Stimulated activated memory B cell treated with anti-CD40 and anti-IgM and Interleukin-4, amounts not matched to agents 10 μg/mL and 1 μg/mL and 100 μg/mL, for 72 hours (primary cell): Measurements from ENCODE around the gene CENPU.

Source experiments
- ATAC-seq: fragments of 150-1000 bp; cut with Tn5 transposase; 2 replicates; pipeline ENCODE4 v1.10.0; 2021
- H3K27ac Mint-ChIP-seq: one replicate; pipeline ENCODE4 v1.8.0; 2022; ENCODE audit warnings: mild to moderate bottlenecking, mixed read lengths
- H3K27me3 Mint-ChIP-seq: one replicate; pipeline ENCODE4 v1.8.0; 2022; ENCODE audit warnings: mixed read lengths
- H3K36me3 Mint-ChIP-seq: one replicate; pipeline ENCODE4 v1.8.0; 2022; ENCODE audit warnings: mixed read lengths
- H3K4me1 Mint-ChIP-seq: one replicate; pipeline ENCODE4 v1.8.0; 2022; ENCODE audit warnings: mixed read lengths
- H3K4me3 Mint-ChIP-seq: one replicate; pipeline ENCODE4 v1.8.0; 2022; ENCODE audit warnings: mild to moderate bottlenecking, moderate library complexity, mixed read lengths
- H3K9me3 Mint-ChIP-seq: one replicate; pipeline ENCODE4 v1.8.0; 2022; ENCODE audit warnings: mixed read lengths

Gene CENPU

DNA sequence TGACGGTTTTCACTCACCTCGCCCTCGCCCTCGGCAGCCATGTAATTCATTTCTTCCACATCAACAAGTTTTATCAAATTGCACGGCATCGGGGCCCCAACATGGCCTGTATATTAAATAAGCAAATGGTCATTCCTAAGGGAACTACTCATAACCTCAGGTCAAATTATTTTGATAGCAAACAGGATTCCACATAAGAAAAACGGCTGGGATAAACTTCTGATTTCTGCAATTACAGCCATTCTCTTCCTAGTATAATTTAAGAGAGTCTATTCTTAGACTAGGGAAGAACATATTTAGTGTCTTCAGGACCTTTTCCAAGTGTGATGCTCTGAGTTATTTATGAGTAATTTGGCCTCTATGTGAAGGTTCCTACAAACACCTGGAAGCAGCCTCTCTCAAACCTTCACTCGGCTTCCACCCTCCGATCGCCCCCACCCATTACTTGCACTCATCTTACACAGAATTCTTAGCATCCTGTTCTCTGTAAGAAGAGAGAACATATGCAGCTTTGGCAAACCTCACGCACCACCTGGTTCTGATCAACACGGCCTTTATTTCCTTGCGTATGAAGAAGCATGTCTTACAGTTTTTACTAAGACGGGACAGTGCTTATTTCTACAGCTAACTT is 29.4 kb upstream of the CENPU start:
- Mint-ChIP-seq H3K4me3 (no peak overlapping the region), H3K27ac (no peak overlapping the region), H3K27me3 (no peaks in the 10 kb centered on the region), H3K9me3 (no peaks in the 10 kb centered on the region), H3K4me1 (peaks cover 6% of the 10 kb centered on the region), H3K36me3 (peaks cover 83% of the 10 kb centered on the region)
- ATAC-seq = no peak

DNA sequence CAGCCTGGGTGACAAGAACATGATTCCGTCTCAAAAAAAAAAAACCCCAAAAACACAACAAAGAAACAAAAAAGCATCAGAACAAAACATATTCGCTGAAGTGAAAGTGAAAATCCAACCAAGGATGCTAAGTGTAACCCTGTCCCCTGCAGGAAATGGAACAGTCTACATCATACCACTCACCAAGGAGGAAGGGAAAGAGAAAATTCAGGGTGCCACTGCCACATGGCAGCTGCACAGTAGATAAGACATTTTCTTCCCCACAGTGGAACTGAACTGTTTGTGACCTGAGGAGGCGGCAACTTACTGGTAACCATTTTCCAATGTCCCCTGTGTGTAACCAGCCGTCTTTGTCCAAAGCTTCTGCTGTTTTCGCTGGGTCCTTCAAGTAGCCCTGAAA is 28.2 kb upstream of the CENPU start:
- Mint-ChIP-seq H3K27ac (peak overlapping the region; percentile 53), H3K27me3 (no peaks in the 10 kb centered on the region), H3K9me3 (no peaks in the 10 kb centered on the region), H3K4me3 (no peak overlapping the region), H3K4me1 (peaks cover 6% of the 10 kb centered on the region), H3K36me3 (peaks cover 79% of the 10 kb centered on the region)
- ATAC-seq = peak; percentile 82

DNA sequence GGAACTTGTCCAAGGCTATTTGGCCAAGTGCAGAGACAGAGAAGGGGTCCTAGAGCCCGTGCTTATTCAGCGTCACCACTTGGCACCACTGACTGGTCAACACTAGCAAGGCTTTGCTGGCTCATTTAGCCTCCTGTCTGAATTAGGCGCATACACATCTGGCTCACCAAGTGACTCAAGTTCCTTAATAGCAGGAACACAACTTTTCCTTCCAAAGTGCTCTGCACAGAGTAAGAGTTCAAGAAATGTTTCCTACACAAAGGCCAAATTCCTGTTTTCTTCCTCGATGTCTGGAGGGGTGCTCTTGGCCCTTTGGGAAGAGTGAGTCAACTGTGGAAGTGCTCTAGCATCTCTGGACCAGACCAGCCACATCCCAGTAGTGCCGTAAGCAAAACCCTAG is 26.8 kb upstream of the CENPU start:
- Mint-ChIP-seq H3K9me3 (no peaks in the 10 kb centered on the region), H3K27me3 (no peaks in the 10 kb centered on the region), H3K36me3 (peaks cover 76% of the 10 kb centered on the region), H3K4me1 (peaks cover 6% of the 10 kb centered on the region), H3K4me3 (no peak overlapping the region), H3K27ac (no peak overlapping the region)
- ATAC-seq = no peak

DNA sequence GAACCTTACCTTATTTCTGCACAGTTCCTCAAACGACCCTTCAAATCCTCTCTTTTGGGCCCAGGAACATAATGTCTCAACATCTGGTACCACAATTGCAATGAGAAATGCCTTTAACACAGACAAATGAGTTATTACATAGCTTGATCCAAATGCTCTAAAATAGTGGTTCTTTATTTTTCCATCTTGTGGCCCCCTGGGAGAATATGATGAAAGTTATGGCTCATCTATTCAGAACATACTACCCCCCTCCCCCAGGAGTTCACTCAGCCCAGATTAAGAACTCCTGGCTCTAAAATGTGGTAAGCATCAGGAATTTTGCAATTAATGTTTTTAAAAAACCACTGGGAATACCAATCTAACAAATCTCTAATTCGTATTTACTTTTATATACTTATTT is 23.9 kb upstream of the CENPU start:
- peaks cover 79% of the 10 kb centered on the region for H3K36me3 Mint-ChIP-seq
- peaks cover 6% of the 10 kb centered on the region for H3K4me1 Mint-ChIP-seq
- H3K9me3 Mint-ChIP-seq = no peaks in the 10 kb centered on the region
- no peak overlapping the region for H3K27ac Mint-ChIP-seq
- H3K27me3 Mint-ChIP-seq = no peaks in the 10 kb centered on the region
- ATAC-seq = no peak
- H3K4me3 Mint-ChIP-seq = no peak overlapping the region

DNA sequence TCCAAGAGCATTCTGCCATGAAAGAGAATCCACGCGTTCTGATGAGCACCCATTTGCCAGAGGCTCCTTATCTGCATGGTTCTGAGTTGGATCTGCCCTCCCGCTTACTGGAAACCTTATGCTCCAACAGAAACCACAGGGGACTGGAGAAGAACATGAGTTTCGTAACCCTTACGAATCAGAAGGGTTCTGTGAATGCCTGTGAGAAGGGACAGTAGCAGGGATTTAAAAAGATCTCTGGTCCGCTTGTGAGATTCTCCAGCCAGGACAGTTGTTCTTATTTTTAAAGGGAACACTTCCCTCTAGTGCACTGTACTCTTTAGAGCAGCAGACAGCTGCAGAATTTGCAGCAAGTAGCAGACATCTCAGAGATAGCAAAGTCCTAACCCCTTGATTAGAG is 22.5 kb upstream of the CENPU start:
- no peak overlapping the region for H3K4me3 Mint-ChIP-seq
- H3K9me3 Mint-ChIP-seq = no peaks in the 10 kb centered on the region

DNA sequence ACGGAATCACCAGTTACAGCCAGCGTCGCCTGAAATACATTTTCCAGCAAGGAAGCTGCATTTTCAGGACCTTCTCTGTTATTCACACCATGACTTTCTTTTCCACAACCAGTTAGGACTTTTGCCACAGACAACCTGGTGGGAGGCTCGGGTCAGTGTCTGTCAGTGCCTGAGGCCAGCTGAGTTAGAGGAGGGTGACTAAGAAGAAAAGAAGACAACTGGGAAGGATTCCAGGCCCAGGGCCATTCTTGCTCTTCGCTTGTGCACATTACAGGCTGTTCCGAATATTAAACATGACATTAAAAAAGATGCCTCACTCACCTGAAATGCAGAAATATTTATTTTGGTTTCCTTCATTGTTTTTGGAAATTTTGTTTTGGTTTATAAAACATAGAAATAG is 21.4 kb upstream of the CENPU start:
- no peak overlapping the region for H3K4me3 Mint-ChIP-seq
- H3K4me1 Mint-ChIP-seq = peaks cover 1% of the 10 kb centered on the region
- no peak overlapping the region for H3K27ac Mint-ChIP-seq
- no peak for ATAC-seq
- H3K27me3 Mint-ChIP-seq = no peaks in the 10 kb centered on the region
- H3K36me3 Mint-ChIP-seq = peaks cover 61% of the 10 kb centered on the region
- no peaks in the 10 kb centered on the region for H3K9me3 Mint-ChIP-seq

More for the DNA sequence above, 22.5 kb upstream of the CENPU start:
- H3K4me1 Mint-ChIP-seq = no peaks in the 10 kb centered on the region
- H3K36me3 Mint-ChIP-seq = peaks cover 70% of the 10 kb centered on the region
- no peak for ATAC-seq
- H3K27ac Mint-ChIP-seq = no peak overlapping the region
- H3K27me3 Mint-ChIP-seq = no peaks in the 10 kb centered on the region

DNA sequence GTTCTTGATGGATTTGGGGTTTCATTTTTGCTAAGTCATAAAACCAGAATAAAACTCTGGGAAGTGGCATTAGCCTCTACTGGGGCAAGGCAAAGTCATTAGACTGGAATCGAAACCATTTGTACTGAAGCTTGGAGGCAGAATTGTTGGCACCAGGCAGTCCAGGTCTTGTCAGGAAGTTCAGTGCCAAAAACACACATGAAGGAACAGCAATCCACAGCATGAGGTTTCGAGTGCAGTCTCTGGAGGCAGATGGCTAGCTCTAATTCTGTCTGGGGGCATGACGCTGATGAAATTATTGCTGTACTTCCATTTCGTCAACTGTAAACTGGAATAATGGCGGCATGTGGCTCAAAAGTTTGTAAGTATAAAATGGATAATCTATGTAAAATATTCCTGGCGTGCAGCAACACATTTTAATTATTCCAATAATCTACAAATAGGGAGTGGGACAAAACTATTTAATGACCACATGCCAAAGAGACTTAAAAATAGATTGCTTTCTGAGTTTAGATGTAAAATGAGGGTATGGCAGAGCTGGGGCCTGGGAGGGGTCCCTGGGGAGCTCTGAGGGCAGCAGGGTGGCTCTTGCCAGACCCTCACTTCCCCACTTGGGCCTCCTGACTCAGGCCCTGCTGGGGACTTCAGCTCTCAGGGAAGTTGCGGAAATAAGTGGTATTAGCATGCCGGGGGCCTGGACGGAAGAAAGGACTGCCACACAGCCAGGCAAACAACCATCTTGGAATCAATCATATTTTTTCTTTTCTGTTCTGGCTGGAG is 18.8 kb upstream of the CENPU start:
- H3K4me1 Mint-ChIP-seq = peaks cover 16% of the 10 kb centered on the region
- no peaks in the 10 kb centered on the region for H3K9me3 Mint-ChIP-seq
- H3K4me3 Mint-ChIP-seq = no peak overlapping the region
- no peaks in the 10 kb centered on the region for H3K27me3 Mint-ChIP-seq
- ATAC-seq = no peak
- H3K36me3 Mint-ChIP-seq = peaks cover 45% of the 10 kb centered on the region
- H3K27ac Mint-ChIP-seq = no peak overlapping the region

DNA sequence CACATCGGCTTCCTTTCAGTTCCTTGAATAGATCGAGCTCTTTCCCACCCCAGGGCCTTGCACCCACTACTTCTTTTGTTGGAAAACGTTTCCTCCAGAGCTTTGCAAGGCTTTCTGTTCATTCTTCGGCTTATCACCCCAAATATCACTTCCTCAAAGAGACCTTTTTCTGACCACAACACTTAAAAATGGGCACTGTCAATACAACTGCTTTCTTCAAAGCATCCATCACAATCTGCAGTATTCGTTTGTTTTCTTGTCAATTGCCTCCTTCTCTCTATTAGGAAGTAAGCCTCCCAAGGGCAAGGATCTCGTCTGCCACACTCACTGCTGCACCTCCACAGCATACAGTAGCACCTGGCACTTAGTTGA is 17.7 kb upstream of the CENPU start:
- no peak for ATAC-seq
- no peaks in the 10 kb centered on the region for H3K9me3 Mint-ChIP-seq
- peaks cover 34% of the 10 kb centered on the region for H3K36me3 Mint-ChIP-seq
- H3K4me1 Mint-ChIP-seq = peaks cover 17% of the 10 kb centered on the region
- H3K27ac Mint-ChIP-seq = no peak overlapping the region
- H3K4me3 Mint-ChIP-seq = no peak overlapping the region
- H3K27me3 Mint-ChIP-seq = no peaks in the 10 kb centered on the region

DNA sequence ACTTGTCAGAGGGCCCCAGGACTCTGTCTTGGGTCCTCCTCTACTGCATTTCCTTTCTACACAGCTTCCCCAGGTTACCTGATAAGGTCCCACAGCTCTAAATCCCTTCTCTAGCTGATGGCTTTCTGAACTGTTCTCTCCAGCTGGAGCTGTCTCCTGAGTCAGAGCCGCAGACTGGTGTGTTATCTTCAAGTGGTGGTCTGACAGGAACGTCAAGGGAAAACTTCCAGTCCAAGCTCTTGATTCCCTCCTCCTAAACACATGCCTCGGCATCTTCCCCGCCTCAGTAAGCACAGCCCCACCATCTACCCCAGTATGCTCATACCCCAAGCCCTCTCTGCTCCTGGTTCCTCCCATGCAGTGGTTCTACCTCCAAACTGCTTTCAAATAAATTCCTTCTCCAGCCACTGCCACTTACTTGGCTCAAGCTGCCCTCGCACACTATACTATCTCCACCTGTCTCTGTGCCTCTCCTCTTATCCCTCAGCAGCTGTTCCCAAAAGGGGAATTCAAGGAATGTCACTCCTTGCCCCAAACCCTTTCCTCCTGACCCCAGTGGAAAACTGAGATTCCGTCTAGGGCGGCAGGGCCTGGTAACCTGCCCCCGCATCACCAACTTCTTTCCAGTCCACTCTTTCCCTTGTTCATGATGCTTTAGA is 17.2 kb upstream of the CENPU start:
- H3K27me3 Mint-ChIP-seq = no peaks in the 10 kb centered on the region
- ATAC-seq = no peak
- peaks cover 22% of the 10 kb centered on the region for H3K4me1 Mint-ChIP-seq
- no peak overlapping the region for H3K4me3 Mint-ChIP-seq
- H3K36me3 Mint-ChIP-seq = peaks cover 29% of the 10 kb centered on the region
- no peaks in the 10 kb centered on the region for H3K9me3 Mint-ChIP-seq
- peak overlapping the region; percentile 1 for H3K27ac Mint-ChIP-seq

DNA sequence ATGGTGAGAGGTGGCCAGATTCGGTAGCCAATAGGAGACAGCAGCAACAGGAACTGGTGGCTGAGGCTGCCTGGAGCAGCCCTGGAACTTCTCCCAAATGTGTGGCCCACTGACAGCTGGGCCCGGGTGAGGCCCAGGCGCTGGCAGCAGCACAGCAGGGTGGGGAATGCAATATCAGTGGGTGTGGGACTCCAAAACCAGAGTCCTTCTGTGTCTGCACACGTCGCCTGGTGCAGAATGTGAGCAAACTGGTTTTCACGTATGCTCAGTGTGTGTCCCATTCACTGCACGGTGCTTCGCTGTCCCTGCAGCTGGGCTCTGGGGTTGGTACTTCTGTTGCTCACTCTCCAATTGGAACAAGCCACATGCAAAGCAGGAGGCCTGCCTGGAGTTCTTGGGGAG is 14.4 kb upstream of the CENPU start:
- H3K36me3 Mint-ChIP-seq = peaks cover 6% of the 10 kb centered on the region
- ATAC-seq = no peak
- H3K4me1 Mint-ChIP-seq = peaks cover 25% of the 10 kb centered on the region
- H3K4me3 Mint-ChIP-seq = no peak overlapping the region
- H3K27ac Mint-ChIP-seq = no peak overlapping the region
- no peaks in the 10 kb centered on the region for H3K9me3 Mint-ChIP-seq
- no peaks in the 10 kb centered on the region for H3K27me3 Mint-ChIP-seq

DNA sequence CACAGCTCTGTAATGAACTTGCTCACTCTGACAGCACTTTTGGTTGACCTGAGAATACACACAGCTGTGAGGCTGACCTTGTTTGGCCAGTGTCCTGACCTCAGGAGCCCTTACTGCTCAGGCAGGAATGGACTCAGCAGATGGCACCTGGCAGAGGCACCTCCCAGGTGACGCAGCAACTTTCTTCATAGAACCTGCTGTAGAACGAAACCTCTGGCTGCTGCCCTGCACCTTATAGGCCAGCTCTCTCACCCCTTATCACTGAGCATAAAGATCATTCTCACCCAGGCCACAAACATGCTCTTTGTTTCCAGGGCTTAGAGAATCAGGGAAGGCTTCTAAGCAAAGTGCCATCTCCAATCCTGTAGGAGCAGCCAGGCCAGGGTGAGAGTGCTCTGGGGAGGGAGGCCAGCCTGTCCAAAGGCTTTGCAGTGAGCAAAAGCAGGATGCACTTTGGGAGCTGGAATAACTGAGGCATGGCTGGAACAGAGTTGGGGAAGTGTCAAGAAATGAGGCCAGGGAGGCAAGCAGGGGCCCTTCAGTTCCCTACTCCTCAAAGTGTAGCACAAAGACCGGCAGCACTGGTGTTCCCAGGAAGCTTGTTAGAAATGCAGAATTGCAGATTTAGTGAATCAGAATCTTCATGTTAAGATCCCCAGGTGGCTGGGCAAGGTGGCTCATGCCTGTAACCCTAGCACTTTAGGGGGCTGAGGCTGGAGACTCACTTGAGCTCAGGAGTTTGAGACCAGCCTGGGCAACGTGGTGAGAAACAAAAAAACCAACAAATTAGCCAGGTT is 13.3 kb upstream of the CENPU start:
- Mint-ChIP-seq H3K4me3 (no peak overlapping the region), H3K27ac (no peak overlapping the region), H3K27me3 (no peaks in the 10 kb centered on the region), H3K4me1 (peaks cover 25% of the 10 kb centered on the region), H3K36me3 (no peaks in the 10 kb centered on the region), H3K9me3 (no peaks in the 10 kb centered on the region)
- ATAC-seq = no peak

DNA sequence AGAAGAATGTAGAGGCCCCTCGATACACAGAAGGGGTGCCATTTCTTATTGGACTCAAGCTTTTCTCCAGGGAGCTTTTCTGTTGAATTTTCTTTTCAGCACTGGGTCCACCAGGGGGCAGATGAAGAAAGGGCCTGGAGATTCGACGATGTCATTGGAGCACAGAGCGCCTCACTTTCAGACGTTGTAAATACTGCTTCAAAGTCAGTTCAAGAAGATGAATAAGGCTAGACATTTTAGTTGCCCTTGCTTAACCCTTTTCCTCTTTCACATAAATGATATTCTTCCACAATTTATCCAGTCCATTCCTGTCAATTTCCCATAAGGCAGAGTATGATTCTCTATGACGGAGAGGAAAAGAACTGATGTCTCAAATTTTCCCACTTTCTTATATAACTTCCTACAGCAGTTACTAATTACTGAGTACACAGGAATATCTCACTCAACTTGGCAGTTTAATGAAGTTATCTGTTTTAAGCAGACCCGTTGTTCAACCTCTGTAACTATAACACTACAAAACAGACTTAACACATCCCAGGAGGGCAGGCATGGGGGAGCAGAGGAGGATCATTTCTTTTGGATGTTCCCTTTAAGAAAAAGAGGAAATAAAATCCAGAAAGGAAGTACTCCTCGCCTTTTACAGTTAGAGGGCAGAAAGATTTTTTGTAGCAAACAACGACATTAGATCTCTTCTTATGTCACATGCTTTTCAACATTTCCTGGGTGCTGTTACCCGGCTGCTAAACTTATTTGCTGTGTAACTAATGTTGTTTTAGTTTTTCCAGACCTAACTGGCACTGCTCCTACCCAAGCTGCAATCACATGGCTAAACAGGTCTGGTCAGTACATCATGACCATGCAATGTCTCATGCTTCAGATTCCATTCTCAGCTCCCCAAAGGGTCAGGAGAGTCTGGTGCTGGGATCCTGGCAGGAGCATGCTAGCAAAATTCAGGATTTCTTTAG is 12.2 kb upstream of the CENPU start:
- Mint-ChIP-seq H3K36me3 (no peaks in the 10 kb centered on the region), H3K27me3 (no peaks in the 10 kb centered on the region), H3K4me1 (peaks cover 25% of the 10 kb centered on the region), H3K9me3 (no peaks in the 10 kb centered on the region), H3K4me3 (no peak overlapping the region), H3K27ac (peak overlapping the region; percentile 13)
- ATAC-seq = peak; percentile 70

DNA sequence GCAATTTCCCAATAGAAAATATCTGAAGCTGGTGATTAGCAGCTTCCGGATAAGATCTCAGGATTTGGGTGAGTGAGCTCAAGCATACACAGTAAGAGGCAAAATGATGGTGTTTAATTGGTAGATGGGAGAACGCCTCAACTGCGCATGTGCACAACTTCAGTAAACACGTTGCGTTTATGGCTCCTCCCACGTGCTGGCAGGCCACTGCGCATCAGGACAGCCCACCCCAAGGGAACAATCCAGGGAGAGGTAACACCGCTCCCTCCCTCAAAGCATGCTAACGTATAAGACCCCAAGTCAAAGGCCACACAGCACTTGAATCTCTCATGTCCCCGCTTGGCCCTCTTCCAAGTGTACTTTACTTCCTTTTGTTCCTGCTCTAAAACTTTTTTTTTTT is 10.3 kb upstream of the CENPU start:
- H3K4me1 Mint-ChIP-seq = peaks cover 23% of the 10 kb centered on the region
- no peak overlapping the region for H3K27ac Mint-ChIP-seq
- ATAC-seq = no peak
- H3K4me3 Mint-ChIP-seq = no peak overlapping the region
- no peaks in the 10 kb centered on the region for H3K27me3 Mint-ChIP-seq
- H3K9me3 Mint-ChIP-seq = no peaks in the 10 kb centered on the region
- H3K36me3 Mint-ChIP-seq = no peaks in the 10 kb centered on the region

DNA sequence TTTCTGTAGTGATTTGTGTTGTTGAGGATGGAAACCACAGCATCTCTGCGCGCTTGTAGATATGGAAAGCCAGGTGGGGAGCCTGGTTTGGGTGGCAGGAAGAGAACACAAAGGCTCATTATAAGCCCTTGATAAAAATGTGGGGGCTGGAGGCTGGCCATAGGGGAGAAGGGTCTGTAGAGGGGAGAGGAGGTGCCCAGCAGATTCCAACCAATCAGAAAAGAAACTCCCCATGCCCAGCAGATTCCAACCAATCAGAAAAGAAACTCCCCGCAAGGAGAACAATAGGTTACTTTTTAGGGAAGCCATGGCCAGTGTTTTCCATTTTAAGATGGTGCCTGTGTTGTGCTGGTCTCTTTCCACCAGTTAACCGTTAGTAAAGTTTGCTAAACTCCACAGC is 9.8 kb upstream of the CENPU start:
- no peaks in the 10 kb centered on the region for H3K36me3 Mint-ChIP-seq
- H3K4me3 Mint-ChIP-seq = no peak overlapping the region
- H3K27ac Mint-ChIP-seq = no peak overlapping the region
- ATAC-seq = no peak
- H3K4me1 Mint-ChIP-seq = peaks cover 17% of the 10 kb centered on the region
- no peaks in the 10 kb centered on the region for H3K27me3 Mint-ChIP-seq
- no peaks in the 10 kb centered on the region for H3K9me3 Mint-ChIP-seq
